Hematopoietic multipotent progenitor cell treated with erythropoietin and hydrocortisone succinate and interleukin-3 and kit ligand, for 17 days (in vitro differentiated cells): Measurements from ENCODE around the gene CDKN2AIP.

Experiments
- DNase-seq: peaks from one replicate; pipeline ENCODE4 v3.0.0-alpha.2; 2015; ENCODE audit warnings: low spot score

Gene CDKN2AIP

GRCh38 chr4:183444214-183445096, at the start of gene CDKN2AIP:
Gene CDKN2AIP (plus strand): TSS chr4:183444636. CDS start chr4:183444798, 162 bp downstream.
- DNase-seq, result peak; percentile 93

GRCh38 chr4:183395395-183395794, 49.0 kb upstream of the CDKN2AIP start:
- DNase-seq, result peak; percentile 18

- DNase-seq, result peak; percentile 19
Observed at GRCh38 chr4:183396227-183396637, 48.2 kb upstream of the CDKN2AIP start.

GRCh38 chr4:183397741-183398297, 46.6 kb upstream of the CDKN2AIP start:
- DNase-seq, result no peak

- DNase-seq, result peak; percentile 36
Observed at GRCh38 chr4:183398298-183399125, 45.9 kb upstream of the CDKN2AIP start.

GRCh38 chr4:183399126-183399522, 45.3 kb upstream of the CDKN2AIP start:
- no peak for DNase-seq

- no peak for DNase-seq
Observed at GRCh38 chr4:183399616-183400015, 44.8 kb upstream of the CDKN2AIP start.

- no peak for DNase-seq
Observed at GRCh38 chr4:183400035-183400434, 44.4 kb upstream of the CDKN2AIP start.

GRCh38 chr4:183401473-183401872, 43.0 kb upstream of the CDKN2AIP start:
- no peak for DNase-seq

- no peak for DNase-seq
Observed at GRCh38 chr4:183402771-183403170, 41.7 kb upstream of the CDKN2AIP start.

- DNase-seq, result no peak
Observed at GRCh38 chr4:183403486-183403885, 41.0 kb upstream of the CDKN2AIP start.

- no peak for DNase-seq
Observed at GRCh38 chr4:183403961-183404360, 40.5 kb upstream of the CDKN2AIP start.

GRCh38 chr4:183405303-183405702, 39.1 kb upstream of the CDKN2AIP start:
- DNase-seq, result no peak

- DNase-seq, result peak; percentile 69
Observed at GRCh38 chr4:183407128-183407585, 37.3 kb upstream of the CDKN2AIP start.

- DNase-seq, result no peak
Observed at GRCh38 chr4:183407635-183408464, 36.6 kb upstream of the CDKN2AIP start.

- DNase-seq, result no peak
Observed at GRCh38 chr4:183408796-183409195, 35.6 kb upstream of the CDKN2AIP start.

- DNase-seq, result no peak
Observed at GRCh38 chr4:183409483-183409882, 35.0 kb upstream of the CDKN2AIP start.

- DNase-seq, result no peak
Observed at GRCh38 chr4:183409934-183410333, 34.5 kb upstream of the CDKN2AIP start.

GRCh38 chr4:183411291-183411861, 33.1 kb upstream of the CDKN2AIP start:
- no peak for DNase-seq

- DNase-seq, result no peak
Observed at GRCh38 chr4:183412821-183413220, 31.6 kb upstream of the CDKN2AIP start.
